UCSD-AML1 (cell line): ENCODE measurements around the gene UROC1.
A peak's percentile ranks its signal among the peaks of the same experiment; 100 is the strongest.

Experiments used
- DNase-seq: peaks from one replicate; lab custom pipeline; 2025; ENCODE audit not compliant: unreplicated experiment; lab: John Stamatoyannopoulos, UW

The UROC1 gene

GRCh38 chr3:126531051-126531330, 13.4 kb upstream of the UROC1 start:
- DNase-seq = no peak

- DNase-seq = peak; percentile 91
These were observed 12.8 kb upstream of the UROC1 start for GRCh38 chr3:126530171-126531050.

GRCh38 chr3:126529585-126530170, 12.1 kb upstream of the UROC1 start:
- DNase-seq = no peak

GRCh38 chr3:126528800-126529541, 11.4 kb upstream of the UROC1 start:
- DNase-seq = no peak

- no peak for DNase-seq
These were observed 10.8 kb upstream of the UROC1 start for GRCh38 chr3:126528419-126528799.

GRCh38 chr3:126527455-126528211, 10.1 kb upstream of the UROC1 start:
- DNase-seq = no peak

GRCh38 chr3:126527006-126527405, 9.4 kb upstream of the UROC1 start:
- no peak for DNase-seq

- DNase-seq = no peak
These were observed 9.1 kb upstream of the UROC1 start for GRCh38 chr3:126526668-126527005.

- no peak for DNase-seq
These were observed 8.5 kb upstream of the UROC1 start for GRCh38 chr3:126525853-126526667.

GRCh38 chr3:126525091-126525852, 7.7 kb upstream of the UROC1 start:
- no peak for DNase-seq

GRCh38 chr3:126524429-126524988, 6.9 kb upstream of the UROC1 start:
- no peak for DNase-seq

GRCh38 chr3:126523745-126524428, 6.3 kb upstream of the UROC1 start, which contains the start of gene CHST13:
Gene CHST13 (plus strand): TSS chr3:126524155. CDS start chr3:126524333, 178 bp downstream.
- peak; percentile 35 for DNase-seq

GRCh38 chr3:126522363-126522788, 4.8 kb upstream of the UROC1 start:
- DNase-seq = peak; percentile 40

GRCh38 chr3:126521122-126521891, 3.7 kb upstream of the UROC1 start:
- no peak for DNase-seq

- DNase-seq = no peak
These were observed 2.2 kb upstream of the UROC1 start for GRCh38 chr3:126519506-126520455.

- no peak for DNase-seq
These were observed 1.2 kb upstream of the UROC1 start for GRCh38 chr3:126518779-126519177.
